Neuronal stem cell (in vitro differentiated cells): ENCODE data around the gene TEX48.

Experiments
- DNase-seq: peaks from one replicate; pipeline ENCODE4 v3.0.0-alpha.2; 2013; ENCODE audit warnings: low spot score
- H2AFZ ChIP-seq: one replicate; pipeline ENCODE4 v1.6.1; 2013; ENCODE audit warnings: mild to moderate bottlenecking, low read length, inconsistent platforms
- H2AK5ac ChIP-seq: 2 replicates; pipeline ENCODE4 v1.6.1; 2013; ENCODE audit warnings: low read depth, mild to moderate bottlenecking, inconsistent platforms, low read length, moderate library complexity, mixed read lengths
- H2BK120ac ChIP-seq: 2 replicates; pipeline ENCODE4 v1.6.1; 2013; ENCODE audit warnings: low read depth, mild to moderate bottlenecking, inconsistent platforms, low read length, moderate library complexity, mixed read lengths
- H2BK12ac ChIP-seq: one replicate; pipeline ENCODE4 v1.6.1; 2013; ENCODE audit warnings: low read length, inconsistent platforms
- H2BK15ac ChIP-seq: 2 replicates; pipeline ENCODE4 v1.6.1; 2013; ENCODE audit warnings: mild to moderate bottlenecking, low read length, inconsistent platforms, mixed read lengths
- H2BK5ac ChIP-seq: one replicate; pipeline ENCODE4 v1.6.1; 2013; ENCODE audit warnings: inconsistent platforms, mild to moderate bottlenecking, low read length, moderate library complexity
- H3K14ac ChIP-seq: one replicate; pipeline ENCODE4 v1.6.1; 2013; ENCODE audit warnings: low read length, inconsistent platforms
- H3K18ac ChIP-seq: 2 replicates; pipeline ENCODE4 v1.6.1; 2013; ENCODE audit warnings: low read length, inconsistent platforms
- H3K23ac ChIP-seq: 2 replicates; pipeline ENCODE4 v1.6.1; 2013; ENCODE audit warnings: low read depth, mild to moderate bottlenecking, mixed read lengths, low read length, inconsistent platforms; ENCODE audit not compliant: poor library complexity
- H3K27ac ChIP-seq: replicated peaks from 3 replicates; pipeline ENCODE4 v1.5.1; 2013; ENCODE audit warnings: low read length, inconsistent platforms
- H3K27me3 ChIP-seq, 3 experiments: 2 replicates each; pipeline ENCODE4 v1.6.1; 2013; ENCODE audit warnings: low read length in 3 of 3, mild to moderate bottlenecking in 2 of 3, inconsistent platforms in 1 of 3, low read depth in 1 of 3, mixed read lengths in 1 of 3, moderate library complexity in 1 of 3; ENCODE audit not compliant: control insufficient read depth in 3 of 3, insufficient read depth in 3 of 3
- H3K36me3 ChIP-seq, 2 donors: replicated peaks in 1 of 2; 2 replicates each; pipeline ENCODE4 v1.6.1; 2013; ENCODE audit warnings: low read length in 2 of 2; ENCODE audit not compliant: control insufficient read depth in 2 of 2, insufficient read depth in 2 of 2
- H3K4ac ChIP-seq: 2 replicates; pipeline ENCODE4 v1.6.1; 2013; ENCODE audit warnings: inconsistent platforms, mild to moderate bottlenecking, low read length, moderate library complexity
- H3K4me1 ChIP-seq, 2 donors: 1 replicate in 1 of 2; 2 replicates in 1 of 2; pipeline ENCODE4 v1.6.1; 2013; ENCODE audit warnings: low read length in 2 of 2, low read depth in 1 of 2; ENCODE audit not compliant: control insufficient read depth in 2 of 2, insufficient read depth in 1 of 2
- H3K4me2 ChIP-seq: one replicate; pipeline ENCODE4 v1.6.1; 2013; ENCODE audit warnings: mild to moderate bottlenecking, low read length, inconsistent platforms; ENCODE audit not compliant: insufficient read depth, poor library complexity, severe bottlenecking
- H3K4me3 ChIP-seq, 2 donors: 2 replicates each; pipeline ENCODE4 v1.5.1; 2013; ENCODE audit warnings: low read length in 2 of 2, mild to moderate bottlenecking in 2 of 2, inconsistent platforms in 1 of 2, moderate library complexity in 1 of 2
- H3K79me1 ChIP-seq: one replicate; pipeline ENCODE4 v1.6.1; 2013; ENCODE audit warnings: low read depth, mild to moderate bottlenecking, inconsistent platforms, low read length, moderate library complexity
- H3K9ac ChIP-seq: one replicate; pipeline ENCODE4 v1.6.1; 2013; ENCODE audit warnings: mild to moderate bottlenecking, low read depth, low read length, inconsistent platforms; ENCODE audit not compliant: poor library complexity
- H3K9me3 ChIP-seq, 2 donors: replicated peaks in 1 of 2; 2 replicates each; pipeline versions ENCODE3 to v1.6.1; 2013; ENCODE audit warnings: low read length in 2 of 2, mild to moderate bottlenecking in 2 of 2, inconsistent platforms in 1 of 2, low read depth in 1 of 2, mixed read lengths in 1 of 2, moderate library complexity in 1 of 2; ENCODE audit not compliant: control insufficient read depth in 2 of 2, insufficient read depth in 1 of 2
- H4K8ac ChIP-seq: one replicate; pipeline ENCODE4 v1.6.1; 2013; ENCODE audit warnings: low read depth, mild to moderate bottlenecking, inconsistent platforms, low read length, moderate library complexity
- H4K91ac ChIP-seq: one replicate; pipeline ENCODE4 v1.6.1; 2013; ENCODE audit warnings: low read length, low read depth, mild to moderate bottlenecking, inconsistent platforms; ENCODE audit not compliant: poor library complexity
- WGBS, 2 donors: extraction: QIAGEN DNeasy Blood & Tissue Kit; methylation state at CpG; one replicate each; pipeline ENCODE4 v1.1.7; 2013; ENCODE audit warnings: missing lambda C conversion rate in 2 of 2, mixed read lengths in 1 of 2; ENCODE audit not compliant: insufficient read length in 2 of 2, insufficient replicate concordance in 1 of 2; ENCODE audit errors: extremely low coverage in 2 of 2; 5-methylcytosine and 5-hydroxymethylcytosine counted together

Gene TEX48

GRCh38 chr9:114680259-114681001 lies 1.6 kb downstream of the TEX48 start:
- Histone ChIP-seq H3K4me2 (no peak overlapping the region), H3K18ac (no peak overlapping the region), H3K4me3 (no peak overlapping the region), H2AFZ (no peak overlapping the region), H3K4ac (no peak overlapping the region), H3K27me3 (peaks cover 0 to 7% (median 0%) of the 10 kb centered on the region in 3 experiments), H3K23ac (no peak overlapping the region), H4K91ac (no peak overlapping the region), H2AK5ac (no peak overlapping the region), H3K4me1 (no peaks in the 10 kb centered on the region), H3K27ac (no peak overlapping the region), H3K9ac (no peak overlapping the region), H2BK120ac (no peak overlapping the region), H2BK15ac (no peak overlapping the region), H3K36me3 (no peaks in the 10 kb centered on the region), H3K79me1 (no peaks in the 10 kb centered on the region), H3K9me3 (no peaks in the 10 kb centered on the region), H2BK5ac (no peak overlapping the region), H4K8ac (no peak overlapping the region), H2BK12ac (no peak overlapping the region), H3K14ac (no peak overlapping the region)
- DNase-seq, result no peak
- no CpG with 5 or more reads among the region's 8 CpGs for WGBS, 2 donors

GRCh38 chr9:114678795-114679194 lies 3.2 kb downstream of the TEX48 start:
- H4K8ac ChIP-seq, result no peak overlapping the region
- no peak overlapping the region for H2AFZ ChIP-seq
- no peak for DNase-seq
- no peaks in the 10 kb centered on the region for H3K4me1 ChIP-seq
- H3K23ac ChIP-seq, result no peak overlapping the region
- H3K9me3 ChIP-seq, result no peaks in the 10 kb centered on the region
- H3K4me2 ChIP-seq, result no peak overlapping the region
- H2BK12ac ChIP-seq, result no peak overlapping the region
- H4K91ac ChIP-seq, result no peak overlapping the region
- no peak overlapping the region for H2BK5ac ChIP-seq
- no peaks in the 10 kb centered on the region for H3K79me1 ChIP-seq
- no peak overlapping the region for H3K4ac ChIP-seq
- H3K27me3 ChIP-seq, result peaks cover 0 to 10% (median 0%) of the 10 kb centered on the region in 3 experiments
- no peak overlapping the region for H3K4me3 ChIP-seq
- no peak overlapping the region for H2BK15ac ChIP-seq
- H2BK120ac ChIP-seq, result no peak overlapping the region
- H3K14ac ChIP-seq, result no peak overlapping the region
- H2AK5ac ChIP-seq, result no peak overlapping the region
- no peak overlapping the region for H3K9ac ChIP-seq
- H3K18ac ChIP-seq, result no peak overlapping the region
- H3K27ac ChIP-seq, result no peak overlapping the region
- no peaks in the 10 kb centered on the region for H3K36me3 ChIP-seq

GRCh38 chr9:114678130-114678529 lies 3.9 kb downstream of the TEX48 start:
- Histone ChIP-seq H3K4me1 (no peaks in the 10 kb centered on the region), H3K27me3 (peaks cover 0 to 10% (median 0%) of the 10 kb centered on the region in 3 experiments), H2BK15ac (no peak overlapping the region), H3K4me2 (no peak overlapping the region), H3K23ac (no peak overlapping the region), H2BK120ac (no peak overlapping the region), H3K4ac (no peak overlapping the region), H3K27ac (no peak overlapping the region), H3K14ac (no peak overlapping the region), H3K9ac (no peak overlapping the region), H2AFZ (no peak overlapping the region), H2AK5ac (no peak overlapping the region), H3K4me3 (no peak overlapping the region), H3K9me3 (no peaks in the 10 kb centered on the region), H2BK12ac (no peak overlapping the region), H4K8ac (no peak overlapping the region), H4K91ac (no peak overlapping the region), H3K18ac (no peak overlapping the region), H2BK5ac (no peak overlapping the region), H3K79me1 (no peaks in the 10 kb centered on the region), H3K36me3 (no peaks in the 10 kb centered on the region)
- WGBS, 2 donors, result 100% methylated on average over 1 of the region's 3 CpGs; no CpG with 5 or more reads in 1 of the 2 donors
- no peak for DNase-seq

- no peak overlapping the region for H4K91ac ChIP-seq
- no peak overlapping the region for H2BK120ac ChIP-seq
- H3K4me2 ChIP-seq, result no peak overlapping the region
- H4K8ac ChIP-seq, result no peak overlapping the region
- no peak overlapping the region for H3K18ac ChIP-seq
- peaks cover 0 to 10% (median 0%) of the 10 kb centered on the region in 3 experiments for H3K27me3 ChIP-seq
- H3K4ac ChIP-seq, result no peak overlapping the region
- H3K36me3 ChIP-seq, result no peaks in the 10 kb centered on the region
- no peak overlapping the region for H2AK5ac ChIP-seq
- H3K4me3 ChIP-seq, result no peak overlapping the region
- H3K4me1 ChIP-seq, result no peaks in the 10 kb centered on the region
- no peaks in the 10 kb centered on the region for H3K79me1 ChIP-seq
- H3K9me3 ChIP-seq, result no peaks in the 10 kb centered on the region
- H2AFZ ChIP-seq, result no peak overlapping the region
- H3K9ac ChIP-seq, result no peak overlapping the region
- no peak overlapping the region for H2BK15ac ChIP-seq
- no CpG with 5 or more reads among the region's 3 CpGs for WGBS, 2 donors
- no peak overlapping the region for H3K27ac ChIP-seq
- no peak overlapping the region for H2BK5ac ChIP-seq
- no peak for DNase-seq
- H2BK12ac ChIP-seq, result no peak overlapping the region
- no peak overlapping the region for H3K14ac ChIP-seq
- no peak overlapping the region for H3K23ac ChIP-seq
These were observed 4.6 kb downstream of the TEX48 start for GRCh38 chr9:114677418-114677817.
